Measurements from ENCODE around the gene TSEN54.

GRCh38 chr17:75568412-75569255 is 52.3 kb downstream of the TSEN54 start:
- no peak for TF ChIP-seq CTCF (IDR thresholded peaks at IDR 0.05; ENCODE audit: poor library complexity)
- no peak for TF ChIP-seq EZH2 (IDR thresholded peaks at IDR 0.05; ENCODE audit: borderline replicate concordance)

Data from hepatocyte (in vitro differentiated cells).